Thyroid gland (tissue), 4 donors: Measurements from ENCODE around the gene TFPI.

Source experiments
- POLR2A ChIP-seq, 2 donors: fragments of 450-650 bp; IDR thresholded peaks; one replicate each; pipeline ENCODE4 v1.6.1; 2017; ENCODE audit warnings: antibody characterized with exemption in 2 of 2, mild to moderate bottlenecking in 2 of 2, moderate library complexity in 1 of 2
- TF ChIP-seq, protein P1 (sequence below), 6 experiments: fragments of 200-600 bp in 3 of 6; fragments of 450-650 bp in 3 of 6; sonication (generic) in 3 of 6; IDR thresholded peaks; one replicate each; pipeline ENCODE4 v1.5.1; 2016 to 2019; ENCODE audit warnings: antibody characterized with exemption in 6 of 6, mild to moderate bottlenecking in 2 of 6, inconsistent platforms in 1 of 6, moderate library complexity in 1 of 6

DNA sequence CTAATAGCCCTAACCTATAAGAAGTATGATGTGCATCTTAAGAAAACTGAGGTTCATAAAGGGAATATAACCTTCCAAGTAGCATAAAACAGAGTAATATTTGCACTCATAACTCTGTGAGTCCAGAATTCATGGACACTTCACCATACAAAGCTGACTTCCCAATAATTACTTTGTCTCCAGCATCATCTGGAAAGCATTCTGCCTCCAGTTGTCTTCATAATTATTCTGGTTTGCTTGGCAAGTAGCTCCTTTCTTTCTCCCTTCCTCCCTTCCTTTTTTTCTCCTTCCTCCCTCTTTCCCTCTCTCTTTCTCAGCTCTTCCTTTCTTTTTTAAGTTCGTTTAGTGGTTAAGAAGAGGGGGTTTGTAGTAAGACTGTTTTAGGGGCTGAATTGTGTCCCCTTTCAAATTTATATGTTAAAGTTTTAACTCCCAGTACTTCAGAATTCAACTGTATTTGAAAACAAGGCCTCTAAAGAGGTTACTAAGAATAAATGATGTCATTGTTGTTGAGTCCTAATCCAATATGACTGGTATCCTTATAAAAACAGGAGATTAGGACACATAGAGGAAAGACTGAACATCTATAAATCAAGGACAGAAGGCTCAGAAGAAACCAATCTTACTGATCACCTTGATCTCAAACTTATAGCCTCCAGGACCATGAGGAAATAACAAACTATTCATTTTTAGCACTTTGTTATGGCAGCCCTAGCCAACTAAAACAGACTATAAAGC is 28.9 kb downstream of the TFPI start:
- TF ChIP-seq, protein P1, sequence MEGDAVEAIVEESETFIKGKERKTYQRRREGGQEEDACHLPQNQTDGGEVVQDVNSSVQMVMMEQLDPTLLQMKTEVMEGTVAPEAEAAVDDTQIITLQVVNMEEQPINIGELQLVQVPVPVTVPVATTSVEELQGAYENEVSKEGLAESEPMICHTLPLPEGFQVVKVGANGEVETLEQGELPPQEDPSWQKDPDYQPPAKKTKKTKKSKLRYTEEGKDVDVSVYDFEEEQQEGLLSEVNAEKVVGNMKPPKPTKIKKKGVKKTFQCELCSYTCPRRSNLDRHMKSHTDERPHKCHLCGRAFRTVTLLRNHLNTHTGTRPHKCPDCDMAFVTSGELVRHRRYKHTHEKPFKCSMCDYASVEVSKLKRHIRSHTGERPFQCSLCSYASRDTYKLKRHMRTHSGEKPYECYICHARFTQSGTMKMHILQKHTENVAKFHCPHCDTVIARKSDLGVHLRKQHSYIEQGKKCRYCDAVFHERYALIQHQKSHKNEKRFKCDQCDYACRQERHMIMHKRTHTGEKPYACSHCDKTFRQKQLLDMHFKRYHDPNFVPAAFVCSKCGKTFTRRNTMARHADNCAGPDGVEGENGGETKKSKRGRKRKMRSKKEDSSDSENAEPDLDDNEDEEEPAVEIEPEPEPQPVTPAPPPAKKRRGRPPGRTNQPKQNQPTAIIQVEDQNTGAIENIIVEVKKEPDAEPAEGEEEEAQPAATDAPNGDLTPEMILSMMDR (IDR thresholded peaks at IDR 0.05) = no peak
- no peak for TF ChIP-seq POLR2A (IDR thresholded peaks at IDR 0.05)
